CD4-positive, alpha-beta memory T cell (primary cell): ENCODE measurements around the gene ATP1B3. TPM values are rescaled to one million over a fixed set of nuclear protein-coding genes. Genes with fewer than 3 reads are reported as not detected.
"Not testable (repeated sequence)": the region's sequence is repeated elsewhere in the genome, so short reads cannot be mapped to it uniquely, and the experiment has no call there.

Experiments used
- CTCF ChIA-PET: fragments of 350-600 bp; sonication (Branson Sonifier 250); formaldehyde crosslinking; loops from one replicate; lab custom pipeline; 2021; ENCODE audit warnings: inconsistent platforms; ENCODE audit not compliant: partially characterized antibody; lab: Charles Lee
- POLR2A ChIA-PET: fragments of 350-600 bp; sonication (Branson Sonifier 250); formaldehyde crosslinking; loops from one replicate; lab custom pipeline; 2021; ENCODE audit not compliant: partially characterized antibody; lab: Charles Lee
- DNase-seq, 5 donors: peaks; one replicate each; pipeline versions ENCODE4 v3.0.0 to v3.0.0-alpha.2; 2020 to 2022; ENCODE audit warnings: mixed read lengths in 1 of 5
- H3K27ac ChIP-seq: one replicate; pipeline ENCODE4 v1.7.0; 2013; ENCODE audit warnings: low read depth, low read length
- H3K27me3 ChIP-seq: 2 replicates; pipeline ENCODE4 v1.7.0; 2013; ENCODE audit warnings: mild to moderate bottlenecking, low read length, moderate library complexity; ENCODE audit not compliant: insufficient read depth
- H3K36me3 ChIP-seq: 2 replicates; pipeline ENCODE4 v1.7.0; 2013; ENCODE audit warnings: mild to moderate bottlenecking, low read length, moderate library complexity; ENCODE audit not compliant: insufficient read depth
- H3K4me1 ChIP-seq: 2 replicates; pipeline ENCODE4 v1.7.0; 2013; ENCODE audit warnings: mild to moderate bottlenecking, low read length, moderate library complexity; ENCODE audit not compliant: insufficient read depth
- H3K4me3 ChIP-seq, 2 donors: one replicate each; pipeline ENCODE4 v1.7.0; 2013; ENCODE audit warnings: low read length in 2 of 2, mild to moderate bottlenecking in 1 of 2
- H3K9me3 ChIP-seq, 2 donors: one replicate each; pipeline ENCODE4 v1.7.0; 2013; ENCODE audit warnings: low read length in 2 of 2, control low read depth in 1 of 2; ENCODE audit not compliant: control insufficient read depth in 1 of 2
- H3K27ac Mint-ChIP-seq, 7 donors: one replicate each; pipeline ENCODE4 v1.8.0; 2020 to 2021; ENCODE audit warnings: mixed read lengths in 7 of 7, mild to moderate bottlenecking in 6 of 7, inconsistent platforms in 3 of 7, moderate library complexity in 3 of 7
- H3K27me3 Mint-ChIP-seq, 2 donors: one replicate each; pipeline ENCODE4 v1.8.0; 2020 to 2021; ENCODE audit warnings: mixed read lengths in 2 of 2
- H3K36me3 Mint-ChIP-seq, 2 donors: one replicate each; pipeline ENCODE4 v1.8.0; 2020 to 2021; ENCODE audit warnings: mixed read lengths in 2 of 2, inconsistent platforms in 1 of 2, mild to moderate bottlenecking in 1 of 2
- H3K4me1 Mint-ChIP-seq, 4 donors: one replicate each; pipeline ENCODE4 v1.8.0; 2020 to 2021; ENCODE audit warnings: mixed read lengths in 4 of 4, mild to moderate bottlenecking in 1 of 4
- H3K4me3 Mint-ChIP-seq, 8 donors: one replicate each; pipeline ENCODE4 v1.8.0; 2020 to 2021; ENCODE audit warnings: mixed read lengths in 8 of 8, mild to moderate bottlenecking in 7 of 8, moderate library complexity in 6 of 8, inconsistent platforms in 3 of 8
- H3K9me3 Mint-ChIP-seq, 8 donors: one replicate each; pipeline ENCODE4 v1.8.0; 2020 to 2021; ENCODE audit warnings: mixed read lengths in 8 of 8, mild to moderate bottlenecking in 5 of 8, inconsistent platforms in 3 of 8, moderate library complexity in 1 of 8
- intact Hi-C: fragments of 100-400 bp; cut with micrococcal nuclease; formaldehyde crosslinking; loops from one replicate; pipeline ENCODE4 v1.15.1; 2023
- polyA plus RNA-seq, 2 donors: library from polyadenylated mRNA; unstranded; fragments of 300-500 nt; fragmentation: Illumina TruSeq; gene quantifications; one replicate each; pipeline ENCODE4 v1.2.3, GENCODE V29; 2021
- total RNA-seq, 2 experiments: library from RNA; stranded (reverse); gene quantifications; one replicate each; pipeline ENCODE4 v1.2.3, GENCODE V29; 2021

Gene ATP1B3
- total and polyA plus RNA-seq, 4 experiments from 2014 or later = 28.3 to 132 (median 72.5) TPM

DNA sequence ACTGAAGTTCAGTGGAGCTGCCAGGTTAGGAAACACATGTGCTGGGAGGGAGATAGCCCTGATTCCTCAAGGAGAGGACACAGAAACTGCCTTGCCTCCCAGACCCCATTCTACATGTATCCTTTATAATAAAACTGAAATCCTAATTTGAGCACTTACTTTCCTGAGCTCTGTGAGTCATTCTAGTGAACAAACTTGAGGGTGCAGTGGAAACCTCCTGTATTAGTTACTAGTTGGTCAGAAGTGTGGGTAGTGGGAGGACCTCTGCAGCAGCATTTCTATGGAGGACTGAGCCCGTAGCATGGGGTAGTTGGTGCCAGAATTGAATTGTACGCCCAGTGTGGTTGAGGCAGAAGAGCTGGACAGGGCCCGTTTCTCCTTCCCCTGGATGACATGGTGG lies 23.9 kb downstream of the ATP1B3 start:
- H3K27me3 ChIP-seq = no peaks in the 10 kb centered on the region
- no peak overlapping the region for H3K27ac ChIP-seq
- POLR2A ChIA-PET = interaction anchor here (1.0 kb wide), 1 partner anchor 103 kb away, joined by 3 read pairs; no protein-coding TSS in a partner anchor
- H3K4me3 ChIP-seq = no peak overlapping the region
- H3K27ac Mint-ChIP-seq = peak overlapping the region in 1 of 7 donors; percentile 43
- H3K27me3 Mint-ChIP-seq = no peaks in the 10 kb centered on the region
- CTCF ChIA-PET = interaction anchor here (1.0 to 1.4 kb wide), 2 partner anchors 14 to 25 kb away, joined by 3 to 12 read pairs; no protein-coding TSS in a partner anchor
- peaks cover 26 to 27% of the 10 kb centered on the region in 2 donors for H3K36me3 Mint-ChIP-seq
- no peaks in the 10 kb centered on the region for H3K4me1 ChIP-seq
- H3K9me3 Mint-ChIP-seq = peaks cover 0 to 23% (median 11%) of the 10 kb centered on the region in 8 donors
- peaks cover 4 to 13% (median 7%) of the 10 kb centered on the region in 4 donors for H3K4me1 Mint-ChIP-seq
- H3K36me3 ChIP-seq = no peaks in the 10 kb centered on the region
- no peak overlapping the region for H3K4me3 Mint-ChIP-seq
- no peak for DNase-seq
- intact Hi-C loops = no loop called here
- H3K9me3 ChIP-seq = peaks cover 0 to 10% of the 10 kb centered on the region in 2 donors

GRCh38 chr3:141901914-141902313 lies 25.5 kb downstream of the ATP1B3 start:
- Mint-ChIP-seq H3K4me1 (peaks cover 2 to 12% (median 6%) of the 10 kb centered on the region in 4 donors), H3K9me3 (peaks cover 0 to 23% (median 11%) of the 10 kb centered on the region in 8 donors), H3K27me3 (no peaks in the 10 kb centered on the region), H3K36me3 (peaks cover 17 to 34% of the 10 kb centered on the region in 2 donors), H3K4me3 (no peak overlapping the region), H3K27ac (peak overlapping the region in 2 of 7 donors; percentile 15 to 53)
- no peak for DNase-seq
- Histone ChIP-seq H3K4me1 (no peaks in the 10 kb centered on the region), H3K27me3 (no peaks in the 10 kb centered on the region), H3K27ac (no peak overlapping the region), H3K36me3 (peaks cover 2% of the 10 kb centered on the region), H3K4me3 (no peak overlapping the region), H3K9me3 (peaks cover 0 to 10% of the 10 kb centered on the region in 2 donors)
- intact Hi-C loops = no loop called here
- ChIA-PET CTCF (interaction anchor here (1.4 to 2.8 kb wide), 2 partner anchors 9 to 11 kb away, joined by 3 to 14 read pairs; no protein-coding TSS in a partner anchor), POLR2A (no interaction called here)

DNA sequence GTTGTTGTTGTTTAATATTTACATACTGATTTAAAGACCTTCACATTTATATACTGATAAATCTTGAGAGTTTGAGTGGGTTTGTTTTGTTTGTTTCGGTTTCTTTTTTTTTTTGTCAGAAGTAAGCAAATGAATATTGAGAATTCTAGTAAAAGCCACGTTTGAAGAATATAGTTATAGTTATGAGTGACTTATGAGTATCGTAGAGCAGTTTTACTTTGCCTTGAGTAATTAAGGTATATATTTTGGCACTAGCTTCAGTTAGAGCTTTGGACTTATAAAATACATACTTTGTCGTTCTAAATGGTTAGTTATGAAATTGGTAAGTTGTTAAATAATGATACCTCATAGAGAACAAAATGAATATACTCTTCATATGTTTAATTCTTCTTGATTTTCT lies 27.8 kb downstream of the ATP1B3 start:
- H3K36me3 Mint-ChIP-seq = peaks cover 24 to 46% of the 10 kb centered on the region in 2 donors
- no peak for DNase-seq
- H3K27ac Mint-ChIP-seq = peak overlapping the region in 4 of 7 donors; percentile 6 to 24 (median 12)
- ChIA-PET POLR2A (no interaction called here), CTCF (interaction anchor here (0.7 to 2.8 kb wide), 3 partner anchors 9 to 609 kb away, joined by 3 to 14 read pairs (median 3); no protein-coding TSS in a partner anchor)
- H3K4me1 ChIP-seq = no peaks in the 10 kb centered on the region
- H3K27me3 Mint-ChIP-seq = no peaks in the 10 kb centered on the region
- no peak overlapping the region for H3K27ac ChIP-seq
- peaks cover 1 to 8% (median 6%) of the 10 kb centered on the region in 4 donors for H3K4me1 Mint-ChIP-seq
- no peaks in the 10 kb centered on the region for H3K27me3 ChIP-seq
- H3K36me3 ChIP-seq = peaks cover 12% of the 10 kb centered on the region
- peaks cover 0 to 10% of the 10 kb centered on the region in 2 donors for H3K9me3 ChIP-seq
- H3K9me3 Mint-ChIP-seq = peaks cover 0 to 18% (median 8%) of the 10 kb centered on the region in 8 donors
- H3K4me3 ChIP-seq = no peak overlapping the region
- intact Hi-C loops = no loop called here
- H3K4me3 Mint-ChIP-seq = peak overlapping the region in 2 of 8 donors; percentile 10 to 27

- Histone ChIP-seq H3K36me3 (peaks cover 12% of the 10 kb centered on the region), H3K27me3 (no peaks in the 10 kb centered on the region), H3K9me3 (peaks cover 0 to 6% of the 10 kb centered on the region in 2 donors), H3K4me1 (no peaks in the 10 kb centered on the region), H3K4me3 (no peak overlapping the region), H3K27ac (no peak overlapping the region)
- intact Hi-C loops = no loop called here
- ChIA-PET CTCF (interaction anchor here (0.7 to 1.2 kb wide), 2 partner anchors 8 to 30 kb away, joined by 3 read pairs; no protein-coding TSS in a partner anchor), POLR2A (no interaction called here)
- Mint-ChIP-seq H3K4me3 (no peak overlapping the region), H3K36me3 (peaks cover 25 to 52% of the 10 kb centered on the region in 2 donors), H3K9me3 (peaks cover 0 to 12% (median 4%) of the 10 kb centered on the region in 8 donors), H3K27me3 (no peaks in the 10 kb centered on the region), H3K4me1 (peaks cover 4 to 10% (median 6%) of the 10 kb centered on the region in 4 donors), H3K27ac (peak overlapping the region in 3 of 7 donors; percentile 8 to 76 (median 38))
- DNase-seq = no peak
These were observed 28.7 kb downstream of the ATP1B3 start for GRCh38 chr3:141905129-141905528.

GRCh38 chr3:141909408-141909807 lies 33.0 kb downstream of the ATP1B3 start:
- H3K27ac Mint-ChIP-seq = peak overlapping the region in 6 of 7 donors; percentile 11 to 72 (median 37)
- H3K4me1 Mint-ChIP-seq = peaks cover 0 to 10% (median 3%) of the 10 kb centered on the region in 4 donors
- peaks cover 29 to 56% of the 10 kb centered on the region in 2 donors for H3K36me3 Mint-ChIP-seq

DNA sequence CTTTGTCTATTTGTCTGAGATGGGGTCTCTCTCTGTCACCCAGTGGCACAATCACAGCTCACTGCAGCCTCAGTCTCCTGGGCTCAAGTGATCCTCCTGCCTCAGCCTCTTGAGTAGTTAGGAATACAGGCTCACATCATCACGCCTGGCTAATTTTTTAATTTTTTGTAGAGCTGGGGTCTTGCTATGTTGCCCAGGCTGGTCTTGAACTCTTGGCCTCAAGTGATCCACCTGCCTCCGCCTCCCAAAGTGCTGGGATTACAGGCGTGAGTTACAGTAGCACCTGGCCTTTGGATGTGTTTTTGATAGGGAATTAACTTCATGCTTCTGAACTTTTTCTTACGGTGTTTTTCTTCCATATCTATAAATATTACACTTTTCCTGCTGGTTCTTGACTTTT lies 33.5 kb downstream of the ATP1B3 start:
- Mint-ChIP-seq H3K27ac (peak overlapping the region in 4 of 7 donors; percentile 11 to 52 (median 26)), H3K36me3 (peaks cover 30 to 57% of the 10 kb centered on the region in 2 donors)
- H3K27me3 Mint-ChIP-seq, CTCF ChIA-PET, H3K4me3 Mint-ChIP-seq, intact Hi-C loops, H3K4me3 ChIP-seq, H3K27ac ChIP-seq, POLR2A ChIA-PET, H3K4me1 ChIP-seq, DNase-seq, H3K9me3 ChIP-seq, H3K4me1 Mint-ChIP-seq, H3K27me3 ChIP-seq, H3K9me3 Mint-ChIP-seq: not testable (repeated sequence)
- peaks cover 12% of the 10 kb centered on the region for H3K36me3 ChIP-seq

More at GRCh38 chr3:141909408-141909807, 33.0 kb downstream of the ATP1B3 start:
- peaks cover 0 to 3% (median 0%) of the 10 kb centered on the region in 8 donors for H3K9me3 Mint-ChIP-seq
- Histone ChIP-seq H3K27ac (no peak overlapping the region), H3K27me3 (no peaks in the 10 kb centered on the region), H3K4me1 (no peaks in the 10 kb centered on the region), H3K4me3 (no peak overlapping the region), H3K36me3 (peaks cover 12% of the 10 kb centered on the region), H3K9me3 (no peaks in the 10 kb centered on the region)
- intact Hi-C loops = no loop called here
- ChIA-PET CTCF (interaction anchor here (0.8 kb wide), 1 partner anchor 34 kb away, joined by 4 read pairs; no protein-coding TSS in a partner anchor), POLR2A (no interaction called here)
- no peak overlapping the region for H3K4me3 Mint-ChIP-seq
- no peak for DNase-seq
- H3K27me3 Mint-ChIP-seq = no peaks in the 10 kb centered on the region

GRCh38 chr3:141913150-141913811 lies 36.8 kb downstream of the ATP1B3 start:
- ChIA-PET POLR2A (interaction anchor here (1.0 to 1.7 kb wide), 6 partner anchors 35 to 175 kb away, joined by 3 to 14 read pairs (median 5); partner anchors contain the start of genes ATP1B3 and RNF7), CTCF (interaction anchor here (0.7 to 4.0 kb wide), 36 partner anchors 8 to 508 kb away, joined by 3 to 65 read pairs (median 6); partner anchors contain the start of genes ATP1B3 and RNF7)
- no peaks in the 10 kb centered on the region for H3K27me3 ChIP-seq
- H3K9me3 Mint-ChIP-seq = peaks cover 0 to 2% (median 0%) of the 10 kb centered on the region in 8 donors
- no peak overlapping the region for H3K4me3 Mint-ChIP-seq
- intact Hi-C loops = loop anchor here (1.0 kb wide), 5 partner anchors 38 to 453 kb away; partner anchors contain the start of gene RNF7
- no peak overlapping the region for H3K27ac ChIP-seq
- peaks cover 3% of the 10 kb centered on the region for H3K36me3 ChIP-seq
- peaks cover 0 to 10% (median 3%) of the 10 kb centered on the region in 4 donors for H3K4me1 Mint-ChIP-seq
- H3K36me3 Mint-ChIP-seq = peaks cover 32 to 41% of the 10 kb centered on the region in 2 donors
- no peaks in the 10 kb centered on the region for H3K4me1 ChIP-seq
- H3K9me3 ChIP-seq = no peaks in the 10 kb centered on the region
- peak; percentile 56 to 66 (median 64) for DNase-seq
- H3K27ac Mint-ChIP-seq = peak overlapping the region in 5 of 7 donors; percentile 3 to 85 (median 52)
- H3K27me3 Mint-ChIP-seq = no peaks in the 10 kb centered on the region
- H3K4me3 ChIP-seq = no peak overlapping the region
